SK-N-SH (cell line): Measurements from ENCODE around the gene FAM177B. TPM values are rescaled to one million over a fixed set of nuclear protein-coding genes. Genes with fewer than 3 reads are reported as not detected.

ENCODE experiments used
- CTCF ChIA-PET: fragments of 300-600, 350-600 bp; formaldehyde crosslinking; extraction: SDS; loops from one replicate; lab custom pipeline; 2021; lab: Yijun Ruan, JAX
- POLR2A ChIA-PET: fragments of 350-600 bp; sonication (Branson Sonifier 250); formaldehyde crosslinking; extraction: SDS; loops from one replicate; lab custom pipeline; 2020; ENCODE audit warnings: antibody characterized with exemption, inconsistent platforms; lab: Yijun Ruan, JAX
- DNase-seq: peaks from one replicate; pipeline ENCODE4 v3.0.0; 2012
- H2AFZ ChIP-seq: fragments of 200-600 bp; sonication (generic); 2 replicates; pipeline ENCODE4 v1.8.1; 2016; ENCODE audit warnings: antibody characterized with exemption, mild to moderate bottlenecking, low read depth
- H3F3A ChIP-seq: fragments of 200-600 bp; sonication (generic); replicated peaks from 2 replicates; pipeline ENCODE3; 2016; ENCODE audit warnings: antibody characterized with exemption, mild to moderate bottlenecking; ENCODE audit not compliant: insufficient read depth
- H3K27ac ChIP-seq, 2 experiments: fragments of 200-500 bp in 1 of 2; fragments of 200-600 bp in 1 of 2; sonication (Bioruptor generic) in 1 of 2; sonication (generic), shearing (Covaris generic) in 1 of 2; 2 replicates each; pipeline versions ENCODE4 v1.5.1 to v1.6.1; 2014 to 2016; ENCODE audit warnings: low read depth in 2 of 2, inconsistent platforms in 1 of 2, low read length in 1 of 2, mild to moderate bottlenecking in 1 of 2, mixed read lengths in 1 of 2
- H3K27me3 ChIP-seq: fragments of 200-600 bp; sonication (generic), shearing (Covaris generic); 2 replicates; pipeline ENCODE4 v1.6.1; 2016; ENCODE audit warnings: mixed run types; ENCODE audit not compliant: insufficient read depth
- H3K36me3 ChIP-seq, 2 experiments: fragments of 200-500 bp in 1 of 2; fragments of 200-600 bp in 1 of 2; sonication (Bioruptor generic) in 1 of 2; sonication (generic) in 1 of 2; replicated peaks in 1 of 2; 2 replicates each; pipeline versions ENCODE3 to v1.5.1; 2014 to 2016; ENCODE audit warnings: low read length in 1 of 2, mild to moderate bottlenecking in 1 of 2; ENCODE audit not compliant: insufficient read depth in 2 of 2, control insufficient read depth in 1 of 2
- H3K4me1 ChIP-seq, 2 experiments: fragments of 200-500 bp in 1 of 2; fragments of 200-600 bp in 1 of 2; sonication (Bioruptor generic) in 1 of 2; sonication (generic), shearing (Covaris generic) in 1 of 2; 2 replicates each; pipeline versions ENCODE4 v1.5.1 to v1.6.1; 2014 to 2016; ENCODE audit warnings: low read depth in 1 of 2, low read length in 1 of 2, mixed run types in 1 of 2; ENCODE audit not compliant: insufficient read depth in 2 of 2, control insufficient read depth in 1 of 2
- H3K4me2 ChIP-seq: fragments of 200-600 bp; sonication (generic), shearing (Covaris generic); 2 replicates; pipeline ENCODE4 v1.6.1; 2017; ENCODE audit warnings: mixed run types
- H3K4me3 ChIP-seq, 2 experiments: fragments of 200-500 bp in 1 of 2; fragments of 200-600 bp in 1 of 2; sonication (Bioruptor generic) in 1 of 2; sonication (generic), shearing (Covaris generic) in 1 of 2; 2 replicates each; pipeline versions ENCODE4 v1.5.1 to v1.8.1; 2014 to 2016; ENCODE audit warnings: low read depth in 2 of 2, inconsistent platforms in 1 of 2, low read length in 1 of 2, mild to moderate bottlenecking in 1 of 2, mixed read lengths in 1 of 2, moderate library complexity in 1 of 2
- H3K79me2 ChIP-seq: fragments of 200-600 bp; sonication (generic); 2 replicates; pipeline ENCODE4 v1.8.1; 2017; ENCODE audit warnings: mild to moderate bottlenecking; ENCODE audit not compliant: insufficient read depth
- H3K9ac ChIP-seq: fragments of 200-600 bp; sonication (generic); 2 replicates; pipeline ENCODE4 v1.6.1; 2017; ENCODE audit warnings: mixed run types
- H3K9me2 ChIP-seq: fragments of 200-600 bp; sonication (generic); 2 replicates; pipeline ENCODE4 v1.6.1; 2017; ENCODE audit warnings: mixed run types
- H3K9me3 ChIP-seq: fragments of 200-600 bp; sonication (generic); 2 replicates; pipeline ENCODE4 v1.6.1; 2017; ENCODE audit warnings: mixed run types, mild to moderate bottlenecking, moderate library complexity
- H4K20me1 ChIP-seq: fragments of 200-600 bp; sonication (generic); 2 replicates; pipeline ENCODE4 v1.6.1; 2017; ENCODE audit warnings: mild to moderate bottlenecking, mixed run types; ENCODE audit not compliant: insufficient read depth
- CHD2 ChIP-seq: fragments of 150-350 bp; IDR thresholded peaks from 2 replicates; pipeline ENCODE4 v1.6.1; 2018; ENCODE audit warnings: low read length; ENCODE audit not compliant: partially characterized antibody
- ELF1 ChIP-seq: IDR thresholded peaks from 2 replicates; pipeline ENCODE4 v1.4.0; 2012
- EP300 ChIP-seq, 2 experiments: IDR thresholded peaks; 2 replicates each; pipeline versions ENCODE4 v1.4.0 to v1.6.1; 2012; ENCODE audit warnings: borderline replicate concordance in 1 of 2, low read depth in 1 of 2, low read length in 1 of 2
- FOXM1 ChIP-seq: IDR thresholded peaks from 2 replicates; pipeline ENCODE4 v1.4.0; 2012; ENCODE audit warnings: low read depth, mild to moderate bottlenecking
- GABPA ChIP-seq: IDR thresholded peaks from 2 replicates; pipeline ENCODE4 v1.4.0; 2012; ENCODE audit warnings: low read depth, mild to moderate bottlenecking
- GATA2 ChIP-seq: sonication (generic); formaldehyde crosslinking; IDR thresholded peaks from 2 replicates; pipeline ENCODE4 v1.5.0; 2020; ENCODE audit warnings: mild to moderate bottlenecking, missing genetic modification reagents
- JUND ChIP-seq: IDR thresholded peaks from 2 replicates; pipeline ENCODE4 v1.4.0; 2012
- MEF2A ChIP-seq: IDR thresholded peaks from 2 replicates; pipeline ENCODE4 v1.4.0; 2012; ENCODE audit warnings: low read depth, borderline replicate concordance
- MXI1 ChIP-seq: IDR thresholded peaks from 2 replicates; pipeline ENCODE4 v1.6.1; 2012; ENCODE audit warnings: mild to moderate bottlenecking, low read depth, low read length, improper control_type of control experiment
- NFIC ChIP-seq: IDR thresholded peaks from 2 replicates; pipeline ENCODE4 v1.4.0; 2012; ENCODE audit warnings: borderline replicate concordance
- RAD21 ChIP-seq: IDR thresholded peaks from 2 replicates; pipeline ENCODE4 v1.6.1; 2012; ENCODE audit warnings: mild to moderate bottlenecking, low read length
- RCOR1 ChIP-seq: fragments of 150-350 bp; IDR thresholded peaks from 2 replicates; pipeline ENCODE4 v1.6.1; 2017; ENCODE audit warnings: antibody characterized with exemption, low read length
- RFX5 ChIP-seq: IDR thresholded peaks from 2 replicates; pipeline ENCODE4 v1.6.1; 2012; ENCODE audit warnings: mild to moderate bottlenecking, improper control_type of control experiment, low read length
- RXRA ChIP-seq: IDR thresholded peaks from 2 replicates; pipeline ENCODE4 v1.4.0; 2012; ENCODE audit warnings: low read depth, mild to moderate bottlenecking, borderline replicate concordance
- TAF1 ChIP-seq: IDR thresholded peaks from 2 replicates; pipeline ENCODE4 v1.6.1; 2012; ENCODE audit warnings: low read depth, mild to moderate bottlenecking, low read length, moderate library complexity, borderline replicate concordance
- WGBS: methylation state at CpG from one replicate; pipeline ENCODE4 v1.1.6; 2017; ENCODE audit warnings: low lambda C conversion rate; 5-methylcytosine and 5-hydroxymethylcytosine counted together
- polyA plus RNA-seq, 3 experiments: library from polyadenylated mRNA; depleted of rRNA; stranded (reverse); fragments of >200 nt; gene quantifications; 2 replicates each; pipeline ENCODE4 v1.2.3, GENCODE V29; 2012
- TF ChIP-seq, protein P1 (sequence below): IDR thresholded peaks from 2 replicates; pipeline ENCODE4 v1.4.0; 2012; ENCODE audit warnings: low read depth, borderline replicate concordance
- TF ChIP-seq, protein P2 (sequence below): fragments of 150-350 bp; IDR thresholded peaks from 2 replicates; pipeline ENCODE4 v1.6.1; 2016; ENCODE audit warnings: mild to moderate bottlenecking, low read depth, low read length
- TF ChIP-seq, protein P3 (sequence below): IDR thresholded peaks from 2 replicates; pipeline ENCODE4 v1.6.1; 2012; ENCODE audit warnings: mild to moderate bottlenecking, low read depth, low read length, moderate library complexity
- TF ChIP-seq, protein P4 (sequence below): IDR thresholded peaks from 2 replicates; pipeline ENCODE4; 2012
- TF ChIP-seq, protein P5 (sequence below): fragments of 200-600 bp; sonication (generic); IDR thresholded peaks from 2 replicates; pipeline ENCODE4 v1.6.1; 2017; ENCODE audit warnings: antibody characterized with exemption, mild to moderate bottlenecking, moderate library complexity

The FAM177B gene
- polyA plus RNA-seq, 1 of the 3 experiments (the other 2 are of a cell fraction): not detected

DNA sequence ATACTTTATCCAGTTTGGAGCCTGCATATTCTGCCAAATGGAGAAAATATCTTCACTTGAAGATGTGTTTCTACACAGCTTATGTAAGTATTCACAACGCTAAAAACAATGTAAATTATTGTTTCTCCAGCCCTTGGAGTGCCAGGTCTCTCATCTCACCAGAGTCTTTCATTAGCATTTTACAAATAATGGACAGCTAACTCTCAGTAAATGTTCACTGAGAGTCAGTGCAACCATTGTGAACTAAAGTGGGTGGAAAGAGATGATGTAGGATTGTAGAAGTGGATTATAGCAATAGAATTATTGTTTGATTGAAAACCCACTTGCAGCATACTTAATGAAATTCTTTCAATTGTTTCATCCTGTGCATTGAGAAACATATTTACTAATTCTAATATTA lies 8.3 kb upstream of the FAM177B start:
- H4K20me1 ChIP-seq: no peaks in the 10 kb centered on the region
- no peaks in the 10 kb centered on the region for H3K27me3 ChIP-seq
- ChIA-PET POLR2A (no interaction called here), CTCF (no interaction called here)
- H3K4me2 ChIP-seq: no peak overlapping the region
- peaks cover 86 to 93% of the 10 kb centered on the region in 2 experiments for H3K36me3 ChIP-seq
- no peaks in the 10 kb centered on the region for H3K79me2 ChIP-seq
- no peak overlapping the region for H3K4me3 ChIP-seq
- no peak overlapping the region for H3K9ac ChIP-seq
- no peaks in the 10 kb centered on the region for H3F3A ChIP-seq
- TF ChIP-seq GABPA (no peak), RXRA (no peak), FOXM1 (no peak), RCOR1 (no peak), MXI1 (no peak), RFX5 (no peak), MEF2A (no peak), JUND (no peak), CHD2 (no peak), TAF1 (no peak), RAD21 (no peak), EP300 (IDR thresholded peaks at IDR 0.05; ENCODE audit: borderline replicate concordance in 1 of 2, low read depth in 1 of 2, low read length in 1 of 2) (no peak), ELF1 (no peak), NFIC (no peak), GATA2 (CRISPR knock-in tag) (no peak)
- TF ChIP-seq, protein P1, sequence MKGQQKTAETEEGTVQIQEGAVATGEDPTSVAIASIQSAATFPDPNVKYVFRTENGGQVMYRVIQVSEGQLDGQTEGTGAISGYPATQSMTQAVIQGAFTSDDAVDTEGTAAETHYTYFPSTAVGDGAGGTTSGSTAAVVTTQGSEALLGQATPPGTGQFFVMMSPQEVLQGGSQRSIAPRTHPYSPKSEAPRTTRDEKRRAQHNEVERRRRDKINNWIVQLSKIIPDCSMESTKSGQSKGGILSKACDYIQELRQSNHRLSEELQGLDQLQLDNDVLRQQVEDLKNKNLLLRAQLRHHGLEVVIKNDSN: no peak
- TF ChIP-seq, protein P2, sequence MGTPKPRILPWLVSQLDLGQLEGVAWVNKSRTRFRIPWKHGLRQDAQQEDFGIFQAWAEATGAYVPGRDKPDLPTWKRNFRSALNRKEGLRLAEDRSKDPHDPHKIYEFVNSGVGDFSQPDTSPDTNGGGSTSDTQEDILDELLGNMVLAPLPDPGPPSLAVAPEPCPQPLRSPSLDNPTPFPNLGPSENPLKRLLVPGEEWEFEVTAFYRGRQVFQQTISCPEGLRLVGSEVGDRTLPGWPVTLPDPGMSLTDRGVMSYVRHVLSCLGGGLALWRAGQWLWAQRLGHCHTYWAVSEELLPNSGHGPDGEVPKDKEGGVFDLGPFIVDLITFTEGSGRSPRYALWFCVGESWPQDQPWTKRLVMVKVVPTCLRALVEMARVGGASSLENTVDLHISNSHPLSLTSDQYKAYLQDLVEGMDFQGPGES: no peak
- TF ChIP-seq, protein P3, sequence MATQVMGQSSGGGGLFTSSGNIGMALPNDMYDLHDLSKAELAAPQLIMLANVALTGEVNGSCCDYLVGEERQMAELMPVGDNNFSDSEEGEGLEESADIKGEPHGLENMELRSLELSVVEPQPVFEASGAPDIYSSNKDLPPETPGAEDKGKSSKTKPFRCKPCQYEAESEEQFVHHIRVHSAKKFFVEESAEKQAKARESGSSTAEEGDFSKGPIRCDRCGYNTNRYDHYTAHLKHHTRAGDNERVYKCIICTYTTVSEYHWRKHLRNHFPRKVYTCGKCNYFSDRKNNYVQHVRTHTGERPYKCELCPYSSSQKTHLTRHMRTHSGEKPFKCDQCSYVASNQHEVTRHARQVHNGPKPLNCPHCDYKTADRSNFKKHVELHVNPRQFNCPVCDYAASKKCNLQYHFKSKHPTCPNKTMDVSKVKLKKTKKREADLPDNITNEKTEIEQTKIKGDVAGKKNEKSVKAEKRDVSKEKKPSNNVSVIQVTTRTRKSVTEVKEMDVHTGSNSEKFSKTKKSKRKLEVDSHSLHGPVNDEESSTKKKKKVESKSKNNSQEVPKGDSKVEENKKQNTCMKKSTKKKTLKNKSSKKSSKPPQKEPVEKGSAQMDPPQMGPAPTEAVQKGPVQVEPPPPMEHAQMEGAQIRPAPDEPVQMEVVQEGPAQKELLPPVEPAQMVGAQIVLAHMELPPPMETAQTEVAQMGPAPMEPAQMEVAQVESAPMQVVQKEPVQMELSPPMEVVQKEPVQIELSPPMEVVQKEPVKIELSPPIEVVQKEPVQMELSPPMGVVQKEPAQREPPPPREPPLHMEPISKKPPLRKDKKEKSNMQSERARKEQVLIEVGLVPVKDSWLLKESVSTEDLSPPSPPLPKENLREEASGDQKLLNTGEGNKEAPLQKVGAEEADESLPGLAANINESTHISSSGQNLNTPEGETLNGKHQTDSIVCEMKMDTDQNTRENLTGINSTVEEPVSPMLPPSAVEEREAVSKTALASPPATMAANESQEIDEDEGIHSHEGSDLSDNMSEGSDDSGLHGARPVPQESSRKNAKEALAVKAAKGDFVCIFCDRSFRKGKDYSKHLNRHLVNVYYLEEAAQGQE: no peak
- TF ChIP-seq, protein P4, sequence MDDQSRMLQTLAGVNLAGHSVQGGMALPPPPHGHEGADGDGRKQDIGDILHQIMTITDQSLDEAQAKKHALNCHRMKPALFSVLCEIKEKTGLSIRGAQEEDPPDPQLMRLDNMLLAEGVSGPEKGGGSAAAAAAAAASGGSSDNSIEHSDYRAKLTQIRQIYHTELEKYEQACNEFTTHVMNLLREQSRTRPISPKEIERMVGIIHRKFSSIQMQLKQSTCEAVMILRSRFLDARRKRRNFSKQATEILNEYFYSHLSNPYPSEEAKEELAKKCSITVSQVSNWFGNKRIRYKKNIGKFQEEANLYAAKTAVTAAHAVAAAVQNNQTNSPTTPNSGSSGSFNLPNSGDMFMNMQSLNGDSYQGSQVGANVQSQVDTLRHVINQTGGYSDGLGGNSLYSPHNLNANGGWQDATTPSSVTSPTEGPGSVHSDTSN: no peak
- TF ChIP-seq, protein P5, sequence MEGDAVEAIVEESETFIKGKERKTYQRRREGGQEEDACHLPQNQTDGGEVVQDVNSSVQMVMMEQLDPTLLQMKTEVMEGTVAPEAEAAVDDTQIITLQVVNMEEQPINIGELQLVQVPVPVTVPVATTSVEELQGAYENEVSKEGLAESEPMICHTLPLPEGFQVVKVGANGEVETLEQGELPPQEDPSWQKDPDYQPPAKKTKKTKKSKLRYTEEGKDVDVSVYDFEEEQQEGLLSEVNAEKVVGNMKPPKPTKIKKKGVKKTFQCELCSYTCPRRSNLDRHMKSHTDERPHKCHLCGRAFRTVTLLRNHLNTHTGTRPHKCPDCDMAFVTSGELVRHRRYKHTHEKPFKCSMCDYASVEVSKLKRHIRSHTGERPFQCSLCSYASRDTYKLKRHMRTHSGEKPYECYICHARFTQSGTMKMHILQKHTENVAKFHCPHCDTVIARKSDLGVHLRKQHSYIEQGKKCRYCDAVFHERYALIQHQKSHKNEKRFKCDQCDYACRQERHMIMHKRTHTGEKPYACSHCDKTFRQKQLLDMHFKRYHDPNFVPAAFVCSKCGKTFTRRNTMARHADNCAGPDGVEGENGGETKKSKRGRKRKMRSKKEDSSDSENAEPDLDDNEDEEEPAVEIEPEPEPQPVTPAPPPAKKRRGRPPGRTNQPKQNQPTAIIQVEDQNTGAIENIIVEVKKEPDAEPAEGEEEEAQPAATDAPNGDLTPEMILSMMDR: no peak
- H3K9me2 ChIP-seq: no peaks in the 10 kb centered on the region
- no peaks in the 10 kb centered on the region for H3K4me1 ChIP-seq
- H3K9me3 ChIP-seq: no peaks in the 10 kb centered on the region
- 56% methylated on average over 1 of the region's 1 CpG for WGBS
- no peak overlapping the region for H3K27ac ChIP-seq
- DNase-seq: no peak
- no peak overlapping the region for H2AFZ ChIP-seq
